HG03103 (cell line): ENCODE measurements around the gene GFOD2.
"Not testable (repeated sequence)": the region's sequence is repeated elsewhere in the genome, so short reads cannot be mapped to it uniquely, and the experiment has no call there.

Source experiments
- ATAC-seq: cut with Tn5 transposase; IDR thresholded peaks from one replicate; pipeline ENCODE4 v1.9.1; 2021; ENCODE audit warnings: low read depth; ENCODE audit not compliant: unreplicated experiment

The GFOD2 gene, protein sequence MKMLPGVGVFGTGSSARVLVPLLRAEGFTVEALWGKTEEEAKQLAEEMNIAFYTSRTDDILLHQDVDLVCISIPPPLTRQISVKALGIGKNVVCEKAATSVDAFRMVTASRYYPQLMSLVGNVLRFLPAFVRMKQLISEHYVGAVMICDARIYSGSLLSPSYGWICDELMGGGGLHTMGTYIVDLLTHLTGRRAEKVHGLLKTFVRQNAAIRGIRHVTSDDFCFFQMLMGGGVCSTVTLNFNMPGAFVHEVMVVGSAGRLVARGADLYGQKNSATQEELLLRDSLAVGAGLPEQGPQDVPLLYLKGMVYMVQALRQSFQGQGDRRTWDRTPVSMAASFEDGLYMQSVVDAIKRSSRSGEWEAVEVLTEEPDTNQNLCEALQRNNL

DNA sequence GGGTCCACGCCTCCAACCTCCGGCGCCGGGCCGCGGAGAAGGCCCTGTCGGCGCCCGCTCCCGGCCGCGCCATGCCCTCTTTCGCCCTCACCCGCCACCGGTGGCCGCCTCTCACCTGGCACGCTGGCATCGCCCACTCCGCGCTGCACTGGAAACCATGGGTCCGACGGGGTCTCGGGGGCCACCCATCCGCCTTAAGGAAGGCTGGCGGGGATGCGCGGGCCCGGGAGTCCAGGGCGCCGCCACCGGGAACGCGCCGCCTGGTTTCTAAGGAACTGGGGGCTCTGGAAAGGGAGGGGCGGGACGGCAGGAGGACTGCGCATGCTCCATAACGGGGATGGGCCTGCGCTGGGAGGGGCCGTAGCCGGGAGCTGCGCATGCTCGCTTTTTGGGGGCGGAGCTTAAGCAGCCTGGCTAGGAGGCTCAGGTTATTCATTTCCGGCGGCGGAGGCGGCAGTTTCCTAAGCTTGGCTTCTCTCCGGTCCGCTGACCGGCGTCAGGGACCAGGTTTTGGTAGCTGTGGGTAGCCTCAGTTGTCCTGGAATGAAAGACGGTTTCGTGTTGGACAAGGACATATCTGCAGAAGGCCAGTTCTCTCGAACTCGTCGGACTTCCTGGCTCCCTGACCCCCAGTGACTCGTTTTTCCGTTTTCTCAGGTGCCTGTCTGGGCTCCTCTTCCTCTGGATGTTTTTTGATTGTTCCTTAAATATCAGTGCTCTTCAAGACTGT, at the start of gene GFOD2:
TSS of gene GFOD2 (minus strand) at position 269 of the 730 bp plus-strand sequence. CDS start 33,601 bp downstream, outside the sequence.
- ATAC-seq = peak; percentile 81

- no peak for ATAC-seq
These were observed 48.8 kb upstream of the GFOD2 start for GRCh38 chr16:67767953-67768352.

GRCh38 chr16:67766291-67766690, 47.2 kb upstream of the GFOD2 start:
- ATAC-seq = no peak

DNA sequence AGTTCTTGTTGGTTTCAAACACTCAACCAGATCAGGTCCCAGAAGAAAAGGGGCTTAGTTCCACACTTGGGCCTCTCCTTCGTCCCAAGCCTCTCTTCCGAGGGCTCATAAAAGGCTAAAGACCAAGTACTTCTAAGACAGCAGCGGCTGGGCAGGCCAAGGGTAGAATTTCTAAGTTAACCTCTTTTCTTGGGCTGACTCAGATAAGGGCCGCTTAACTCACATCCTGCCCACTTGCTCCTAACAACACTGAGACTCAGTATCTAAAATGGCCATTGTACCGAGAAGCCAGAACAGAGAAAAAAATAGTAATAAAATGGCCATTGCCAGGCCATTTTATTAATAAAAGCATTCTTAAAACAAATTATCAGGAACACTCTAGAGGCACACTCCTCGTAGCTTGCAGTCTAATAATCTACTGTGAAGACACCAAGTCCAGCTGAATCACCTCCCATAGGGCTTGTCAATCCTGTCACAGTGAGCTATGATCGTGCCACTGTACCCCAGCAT, 45.1 kb upstream of the GFOD2 start:
- ATAC-seq = no peak

- ATAC-seq = no peak
These were observed 44.0 kb upstream of the GFOD2 start for GRCh38 chr16:67763066-67763465.

DNA sequence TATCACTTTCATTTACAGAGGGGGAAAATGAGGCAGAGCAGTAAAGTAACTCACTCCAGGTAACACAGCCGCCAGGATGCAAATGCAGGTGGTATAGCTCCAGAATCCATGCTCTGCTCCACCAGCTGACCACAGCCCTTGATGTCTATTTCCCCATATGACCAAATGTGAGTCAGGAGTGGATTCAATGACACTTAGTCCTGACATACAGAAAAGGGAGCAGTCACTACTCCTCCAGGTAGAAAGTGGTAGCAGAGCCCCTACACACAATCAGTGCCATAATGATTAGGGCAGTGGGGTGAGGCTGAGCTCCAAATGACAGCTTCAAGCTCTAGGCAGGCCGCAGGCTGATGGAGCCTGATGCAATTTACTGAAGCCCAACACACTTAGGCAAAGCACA, 43.3 kb upstream of the GFOD2 start:
- ATAC-seq = no peak

- no peak for ATAC-seq
These were observed 42.8 kb upstream of the GFOD2 start for GRCh38 chr16:67761924-67762323.

- ATAC-seq = no peak
These were observed 41.8 kb upstream of the GFOD2 start for GRCh38 chr16:67760956-67761230.

GRCh38 chr16:67760206-67760955, 41.3 kb upstream of the GFOD2 start:
- ATAC-seq = no peak

DNA sequence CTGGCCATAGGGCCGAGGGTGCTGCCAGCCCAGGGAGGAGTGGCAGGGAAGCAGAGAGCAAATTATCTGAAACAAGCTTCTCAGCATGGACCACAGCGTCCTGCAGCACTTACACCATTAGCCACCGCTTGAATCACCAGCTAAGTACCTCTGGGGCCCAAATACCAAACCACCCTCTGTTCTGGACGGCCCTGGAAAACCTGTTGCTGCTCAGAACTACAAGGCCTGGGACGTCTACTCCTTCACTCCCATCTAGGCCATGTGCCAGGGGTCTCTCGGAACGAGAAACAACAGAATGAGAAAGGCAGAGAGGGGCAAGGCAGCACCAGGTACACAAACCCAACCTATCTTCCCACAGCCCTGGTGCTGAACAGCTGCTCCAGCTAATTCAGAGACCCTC, 39.9 kb upstream of the GFOD2 start:
- ATAC-seq = no peak

DNA sequence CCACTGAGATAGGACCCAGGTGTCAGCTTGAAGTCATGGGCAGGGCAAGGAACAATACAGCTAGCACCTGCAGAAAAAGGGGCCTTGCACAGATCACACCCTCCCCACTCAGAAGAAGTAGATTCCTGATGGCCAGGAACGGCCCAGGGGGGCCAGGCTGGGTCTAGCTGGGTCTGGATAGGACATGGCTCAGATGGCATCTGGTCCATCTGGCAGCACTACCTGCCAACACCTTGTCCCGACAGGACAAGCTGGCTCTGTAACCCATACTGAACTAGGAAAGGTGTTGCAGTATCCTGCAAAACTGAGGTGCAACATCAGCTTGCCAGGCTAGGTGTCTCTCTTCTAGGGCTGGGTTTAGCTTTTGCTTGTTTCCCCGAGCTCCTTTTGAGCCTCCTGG, 38.9 kb upstream of the GFOD2 start:
- no peak for ATAC-seq

- ATAC-seq = no peak
These were observed 33.5 kb upstream of the GFOD2 start for GRCh38 chr16:67752641-67753040.

GRCh38 chr16:67751331-67751730, 32.2 kb upstream of the GFOD2 start:
- ATAC-seq = not testable (repeated sequence)

DNA sequence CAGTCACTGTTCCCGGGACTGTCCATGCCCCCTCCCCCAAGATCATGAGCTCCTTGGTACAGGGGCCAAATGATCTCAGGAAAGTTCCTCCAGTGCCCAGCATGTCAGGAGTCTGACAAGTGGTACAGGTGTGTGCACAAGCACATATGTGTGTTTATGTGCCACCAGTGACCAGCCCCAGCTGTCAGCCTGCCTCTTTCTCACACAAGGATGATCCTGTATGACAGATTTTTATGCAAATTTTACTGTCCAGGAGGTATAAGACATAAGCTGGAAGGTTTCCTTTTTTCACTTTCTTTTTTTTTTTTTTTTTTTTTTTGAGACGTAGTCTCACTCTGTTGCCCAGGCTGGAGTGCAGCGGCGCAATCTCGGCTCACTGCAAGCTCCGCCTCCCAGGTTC, 31.4 kb upstream of the GFOD2 start:
- ATAC-seq = no peak

DNA sequence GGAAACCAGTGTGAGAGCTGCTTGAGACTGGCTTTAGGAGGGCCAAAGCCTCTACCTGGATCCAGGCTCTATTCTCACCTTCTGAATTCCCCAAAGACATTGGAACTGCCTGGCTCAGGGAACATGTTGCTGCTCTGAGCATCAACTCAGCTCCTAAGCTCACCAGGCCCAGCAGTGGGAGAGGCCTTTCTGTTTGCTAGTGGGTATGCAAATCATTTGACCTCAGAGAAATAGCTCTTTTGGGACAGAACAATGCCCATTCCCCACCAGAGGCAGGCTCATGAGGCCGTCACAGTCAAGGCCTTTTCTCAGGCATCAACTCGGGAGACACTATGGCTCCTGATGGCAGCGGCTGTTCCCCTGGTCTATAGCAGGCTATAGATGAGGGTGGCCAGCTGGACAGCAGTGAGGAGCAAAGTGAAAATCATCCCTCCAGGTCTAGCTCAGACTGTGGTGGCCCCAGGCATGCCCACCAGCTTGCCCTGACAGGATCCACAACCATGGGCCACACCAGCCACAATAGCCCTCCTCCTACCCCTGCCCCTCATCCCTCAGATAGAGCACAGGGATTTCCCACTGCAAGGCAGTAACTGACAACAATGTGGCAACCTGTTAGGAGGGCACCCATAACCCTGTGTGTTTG, 30.4 kb upstream of the GFOD2 start:
- ATAC-seq = no peak

- no peak for ATAC-seq
These were observed 29.7 kb upstream of the GFOD2 start for GRCh38 chr16:67748834-67749233.

GRCh38 chr16:67746846-67747245, 27.7 kb upstream of the GFOD2 start:
- no peak for ATAC-seq

DNA sequence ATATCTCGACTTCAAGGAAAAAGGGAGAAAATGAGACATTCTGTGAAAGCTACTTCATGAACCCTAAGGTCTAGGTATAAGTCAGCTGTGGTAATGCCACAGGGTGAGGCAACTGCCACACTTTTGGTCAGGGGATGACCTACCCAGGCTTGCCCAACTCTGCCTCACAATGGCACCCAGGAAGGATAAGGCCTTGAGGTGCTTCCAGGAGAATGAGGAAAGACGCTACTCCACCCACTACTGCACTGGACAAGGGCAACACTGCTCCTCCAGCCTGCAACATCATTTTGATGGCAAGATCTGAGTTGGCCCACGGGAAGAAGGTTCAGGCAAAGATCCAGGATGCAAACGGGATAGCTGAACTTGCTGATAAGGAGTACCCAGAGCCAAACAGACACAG, 22.0 kb upstream of the GFOD2 start:
- no peak for ATAC-seq

GRCh38 chr16:67740391-67740790, 21.3 kb upstream of the GFOD2 start:
- no peak for ATAC-seq

GRCh38 chr16:67736858-67737257, 17.7 kb upstream of the GFOD2 start:
- ATAC-seq = no peak

- no peak for ATAC-seq
These were observed 15.7 kb upstream of the GFOD2 start for GRCh38 chr16:67734731-67735201.
